ENCODE data around the gene H2AZ1.

GRCh38 chr4:99961711-99962110, 11.6 kb upstream of the H2AZ1 start:
- TF ChIP-seq EZH2 (IDR thresholded peaks at IDR 0.05; ENCODE audit: insufficient read depth, poor library complexity, severe bottlenecking) (no peak), EZH2phosphoT487 (IDR thresholded peaks at IDR 0.05; ENCODE audit: insufficient read depth, low read depth) (no peak)

Measured in GM23248 (cell line).